HepG2 (cell line): ENCODE data around the gene PDCD2L. TPM values are rescaled to one million over a fixed set of nuclear protein-coding genes. Genes with fewer than 3 reads are reported as not detected.

Source experiments
- AGO1 ChIP-seq: fragments of 200-400 bp; formaldehyde crosslinking; IDR thresholded peaks from 2 replicates; pipeline ENCODE4 v1.6.1; 2017; ENCODE audit warnings: mild to moderate bottlenecking, low read depth, low read length, moderate library complexity; ENCODE audit not compliant: poor library complexity, severe bottlenecking
- ASH2L ChIP-seq: fragments of 300-600, 200-600 bp; sonication (generic); IDR thresholded peaks from 2 replicates; pipeline ENCODE4 v1.7.0; 2017; ENCODE audit warnings: low read depth, mild to moderate bottlenecking, moderate library complexity, mixed read lengths, low read length; ENCODE audit not compliant: insufficient read length
- ATAD3A ChIP-seq: sonication (generic); formaldehyde crosslinking; IDR thresholded peaks from 2 replicates; pipeline ENCODE4 v1.4.0; 2020; ENCODE audit warnings: missing genetic modification reagents
- ATF1 ChIP-seq: IDR thresholded peaks from 2 replicates; pipeline ENCODE4 v1.6.1; 2016; ENCODE audit warnings: mild to moderate bottlenecking, control low read depth
- FOXA1 ChIP-seq, 2 experiments: fragments of 450-650 bp in 1 of 2; sonication (generic) in 1 of 2; formaldehyde crosslinking in 1 of 2; IDR thresholded peaks; 2 replicates each; pipeline versions ENCODE4 v1.4.0 to v1.6.1; 2016 to 2020; ENCODE audit warnings: missing genetic modification reagents in 1 of 2
- JDP2 ChIP-seq: sonication (generic); formaldehyde crosslinking; IDR thresholded peaks from 2 replicates; pipeline ENCODE4 v1.8.1; 2022; ENCODE audit warnings: missing genetic modification reagents, borderline replicate concordance
- PRDM10 ChIP-seq: sonication (generic); formaldehyde crosslinking; IDR thresholded peaks from 2 replicates; pipeline ENCODE4 v1.4.0; 2020; ENCODE audit warnings: low read depth, missing genetic modification reagents
- PRPF4 ChIP-seq: fragments of 200-400 bp; formaldehyde crosslinking; IDR thresholded peaks from 2 replicates; pipeline ENCODE4 v1.6.1; 2016; ENCODE audit warnings: low read length, low read depth; ENCODE audit not compliant: poor library complexity, severe bottlenecking
- SETDB1 ChIP-seq: sonication (generic); formaldehyde crosslinking; IDR thresholded peaks from 2 replicates; pipeline ENCODE4 v1.5.1; 2020; ENCODE audit warnings: missing genetic modification reagents, mild to moderate bottlenecking, borderline replicate concordance
- ZBTB2 ChIP-seq: sonication (generic); formaldehyde crosslinking; IDR thresholded peaks from 2 replicates; pipeline ENCODE4 v1.8.0; 2022; ENCODE audit warnings: low read depth, missing genetic modification reagents
- ZC3H13 ChIP-seq: sonication (generic); formaldehyde crosslinking; IDR thresholded peaks from 2 replicates; pipeline ENCODE4 v1.8.1; 2023; ENCODE audit warnings: mild to moderate bottlenecking, missing genetic modification reagents, moderate library complexity
- ZNF30 ChIP-seq: sonication (generic); formaldehyde crosslinking; IDR thresholded peaks from 2 replicates; pipeline ENCODE4 v1.5.0; 2020; ENCODE audit warnings: mild to moderate bottlenecking, missing genetic modification reagents
- ZNF383 ChIP-seq: sonication (generic); formaldehyde crosslinking; IDR thresholded peaks from 2 replicates; pipeline ENCODE4 v1.4.0; 2020; ENCODE audit warnings: missing genetic modification reagents, mild to moderate bottlenecking, borderline replicate concordance
- ZSCAN29 ChIP-seq: sonication (generic); formaldehyde crosslinking; conservative IDR thresholded peaks from 2 replicates; pipeline ENCODE4 v1.4.0; 2020; ENCODE audit warnings: mild to moderate bottlenecking, missing genetic modification reagents
- polyA plus RNA-seq, 8 experiments: library from polyadenylated mRNA; depleted of rRNA in 3 of 8; stranded (reverse) in 7 of 8; unstranded in 1 of 8; fragments of >200 nt; fragmentation: Illumina TruSeq in 4 of 8; extraction: Trizol in 4 of 8; gene quantifications; 2 replicates each; pipeline versions ENCODE4 v1.2.1 to v1.2.3, GENCODE V29; 2011 to 2016; ENCODE audit warnings: low read depth in 4 of 8, missing spikeins in 1 of 8, mixed read lengths in 1 of 8; ENCODE audit not compliant: insufficient read depth in 1 of 8
- total RNA-seq, 5 experiments: library from RNA; depleted of rRNA; stranded (reverse); fragments of >200 nt; fragmentation: Illumina TruSeq; extraction: Trizol; gene quantifications; 2 replicates each; pipeline ENCODE4 v1.2.3, GENCODE V29; 2016; ENCODE audit warnings: low read depth in 1 of 5
- TF ChIP-seq, protein P1 (sequence below), 2 experiments: sonication (generic) in 1 of 2; formaldehyde crosslinking in 1 of 2; IDR thresholded peaks; 2 replicates each; pipeline versions ENCODE4 v1.4.0 to v1.6.1; 2016 to 2020; ENCODE audit warnings: borderline replicate concordance in 1 of 2, low read depth in 1 of 2, mild to moderate bottlenecking in 1 of 2, missing genetic modification reagents in 1 of 2
- TF ChIP-seq, protein P2 (sequence below): IDR thresholded peaks from 2 replicates; pipeline ENCODE4 v1.6.1; 2012; ENCODE audit warnings: low read depth, low read length, improper control_type of control experiment

Gene PDCD2L
- total and polyA plus RNA-seq, 2 of the 13 experiments (the other 11 are each of a cell fraction or from before 2014, with no cell fraction given) = 29.3 to 35.2 TPM

- TF ChIP-seq ZBTB2 (CRISPR knock-in tag) (no peak; the same call in 1 of the 2 replicates), ZNF30 (peak; percentile 86; the same call in 1 of the 2 replicates), ZSCAN29 (peak; percentile 43; the same call in 1 of the 2 replicates), ATF1 (CRISPR knock-in tag) (no peak), ASH2L (peak; percentile 91), ZC3H13 (peak; percentile 96), PRPF4 (no peak), JDP2 (CRISPR knock-in tag) (peak; percentile 59; the same call in 1 of the 2 replicates), AGO1 (peak; percentile 65), ZNF383 (CRISPR knock-in tag) (no peak), PRDM10 (CRISPR knock-in tag) (no peak; the same call in 1 of the 2 replicates), SETDB1 (CRISPR knock-in tag) (no peak), FOXA1 (IDR thresholded peaks at IDR 0.05) (no peak), FOXA1 (CRISPR knock-in tag; IDR thresholded peaks at IDR 0.05) (no peak), ATAD3A (no peak)
- TF ChIP-seq, protein P1, sequence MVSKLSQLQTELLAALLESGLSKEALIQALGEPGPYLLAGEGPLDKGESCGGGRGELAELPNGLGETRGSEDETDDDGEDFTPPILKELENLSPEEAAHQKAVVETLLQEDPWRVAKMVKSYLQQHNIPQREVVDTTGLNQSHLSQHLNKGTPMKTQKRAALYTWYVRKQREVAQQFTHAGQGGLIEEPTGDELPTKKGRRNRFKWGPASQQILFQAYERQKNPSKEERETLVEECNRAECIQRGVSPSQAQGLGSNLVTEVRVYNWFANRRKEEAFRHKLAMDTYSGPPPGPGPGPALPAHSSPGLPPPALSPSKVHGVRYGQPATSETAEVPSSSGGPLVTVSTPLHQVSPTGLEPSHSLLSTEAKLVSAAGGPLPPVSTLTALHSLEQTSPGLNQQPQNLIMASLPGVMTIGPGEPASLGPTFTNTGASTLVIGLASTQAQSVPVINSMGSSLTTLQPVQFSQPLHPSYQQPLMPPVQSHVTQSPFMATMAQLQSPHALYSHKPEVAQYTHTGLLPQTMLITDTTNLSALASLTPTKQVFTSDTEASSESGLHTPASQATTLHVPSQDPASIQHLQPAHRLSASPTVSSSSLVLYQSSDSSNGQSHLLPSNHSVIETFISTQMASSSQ (IDR thresholded peaks at IDR 0.05; ENCODE audit: low read depth) = no peak
- TF ChIP-seq, protein P1 (CRISPR knock-in tag; IDR thresholded peaks at IDR 0.05; ENCODE audit: borderline replicate concordance) = peak; percentile 23; the same call in 1 of the 2 replicates
- TF ChIP-seq, protein P2, sequence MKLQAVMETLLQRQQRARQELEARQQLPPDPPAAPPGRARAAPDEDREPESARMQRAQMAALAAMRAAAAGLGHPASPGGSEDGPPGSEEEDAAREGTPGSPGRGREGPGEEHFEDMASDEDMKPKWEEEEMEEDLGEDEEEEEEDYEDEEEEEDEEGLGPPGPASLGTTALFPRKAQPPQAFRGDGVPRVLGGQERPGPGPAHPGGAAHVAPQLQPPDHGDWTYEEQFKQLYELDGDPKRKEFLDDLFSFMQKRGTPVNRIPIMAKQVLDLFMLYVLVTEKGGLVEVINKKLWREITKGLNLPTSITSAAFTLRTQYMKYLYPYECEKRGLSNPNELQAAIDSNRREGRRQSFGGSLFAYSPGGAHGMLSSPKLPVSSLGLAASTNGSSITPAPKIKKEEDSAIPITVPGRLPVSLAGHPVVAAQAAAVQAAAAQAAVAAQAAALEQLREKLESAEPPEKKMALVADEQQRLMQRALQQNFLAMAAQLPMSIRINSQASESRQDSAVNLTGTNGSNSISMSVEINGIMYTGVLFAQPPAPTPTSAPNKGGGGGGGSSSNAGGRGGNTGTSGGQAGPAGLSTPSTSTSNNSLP = no peak
Measured at GRCh38 chr19:34404109-34404909, at the start of gene PDCD2L (continued).
